HG02610 (cell line): ENCODE measurements around the gene TOMM22.
A peak's percentile ranks its signal among the peaks of the same experiment; 100 is the strongest.

Experiments used
- ATAC-seq: cut with Tn5 transposase; IDR thresholded peaks from one replicate; pipeline ENCODE4 v1.9.1; 2021; ENCODE audit warnings: mild to moderate bottlenecking, moderate library complexity; ENCODE audit not compliant: unreplicated experiment

The TOMM22 gene

GRCh38 chr22:38694940-38695339, 13.2 kb downstream of the TOMM22 start:
- ATAC-seq = no peak

- no peak for ATAC-seq
Observed at GRCh38 chr22:38696606-38697424, 15.1 kb downstream of the TOMM22 start.

DNA sequence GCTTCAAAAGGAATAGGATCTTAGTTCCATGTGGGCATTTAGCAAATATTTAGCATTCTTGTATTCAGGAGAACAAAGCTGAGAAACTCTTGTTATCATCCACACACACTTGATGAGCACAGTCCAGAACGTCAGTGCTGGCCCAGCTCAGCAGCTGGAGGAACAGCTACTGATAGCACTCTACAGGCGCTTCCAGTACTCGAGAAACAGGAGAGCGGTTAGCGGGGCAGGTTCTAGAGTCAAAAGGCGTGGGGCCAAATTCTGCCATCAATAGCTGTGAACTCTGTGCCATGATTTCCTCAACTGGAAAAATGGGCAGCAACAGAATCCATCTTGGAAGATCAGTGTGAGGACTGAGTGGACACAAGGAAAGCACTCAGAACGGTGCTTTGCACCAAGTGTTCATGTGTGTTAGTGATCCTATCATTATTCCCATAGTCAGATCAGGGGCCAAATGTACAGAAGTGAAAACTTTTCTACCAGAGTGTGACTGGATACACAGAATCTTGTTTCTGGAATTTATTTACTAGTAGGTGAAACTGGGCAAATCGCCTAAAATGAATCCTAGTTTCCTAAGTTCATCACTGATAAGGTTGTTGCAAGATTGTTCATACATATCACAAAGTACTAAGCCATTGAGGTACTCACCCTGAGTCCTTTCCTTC, 15.8 kb downstream of the TOMM22 start:
- no peak for ATAC-seq

DNA sequence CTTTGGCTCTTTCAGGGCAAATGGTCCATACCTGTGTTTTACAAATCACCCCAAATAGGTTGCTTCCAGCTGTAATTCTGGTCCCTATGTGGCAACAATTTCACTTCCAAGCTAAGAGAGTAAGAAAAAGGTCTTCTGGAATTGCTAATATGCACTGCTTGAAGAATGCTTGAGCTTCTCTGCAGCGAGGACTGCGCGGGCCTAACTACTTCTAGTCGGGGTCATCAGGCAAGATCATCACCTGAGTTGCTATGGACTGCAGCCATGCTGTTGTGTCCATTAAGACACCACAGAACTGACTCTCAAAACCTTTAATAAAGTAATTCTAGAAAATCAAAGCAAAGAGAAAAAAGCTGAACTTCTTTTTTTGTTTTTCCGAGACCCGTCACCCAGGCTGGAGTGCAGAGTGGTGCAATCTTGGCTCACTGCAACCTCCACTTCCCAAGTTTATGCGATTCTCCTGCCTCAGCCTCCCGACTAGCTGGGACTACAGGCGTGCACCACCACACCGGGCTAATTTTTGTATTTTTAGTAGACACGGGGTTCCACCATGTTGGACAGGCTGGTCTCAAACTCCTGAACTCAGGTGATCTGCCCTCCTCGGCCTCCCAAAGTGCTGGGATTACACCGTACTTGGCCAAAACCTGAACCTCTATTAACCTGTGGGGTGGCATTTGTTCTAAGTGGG, 16.8 kb downstream of the TOMM22 start:
- no peak for ATAC-seq

- ATAC-seq = no peak
Observed at GRCh38 chr22:38699143-38699542, 17.4 kb downstream of the TOMM22 start.

GRCh38 chr22:38699784-38700183, 18.0 kb downstream of the TOMM22 start:
- no peak for ATAC-seq

DNA sequence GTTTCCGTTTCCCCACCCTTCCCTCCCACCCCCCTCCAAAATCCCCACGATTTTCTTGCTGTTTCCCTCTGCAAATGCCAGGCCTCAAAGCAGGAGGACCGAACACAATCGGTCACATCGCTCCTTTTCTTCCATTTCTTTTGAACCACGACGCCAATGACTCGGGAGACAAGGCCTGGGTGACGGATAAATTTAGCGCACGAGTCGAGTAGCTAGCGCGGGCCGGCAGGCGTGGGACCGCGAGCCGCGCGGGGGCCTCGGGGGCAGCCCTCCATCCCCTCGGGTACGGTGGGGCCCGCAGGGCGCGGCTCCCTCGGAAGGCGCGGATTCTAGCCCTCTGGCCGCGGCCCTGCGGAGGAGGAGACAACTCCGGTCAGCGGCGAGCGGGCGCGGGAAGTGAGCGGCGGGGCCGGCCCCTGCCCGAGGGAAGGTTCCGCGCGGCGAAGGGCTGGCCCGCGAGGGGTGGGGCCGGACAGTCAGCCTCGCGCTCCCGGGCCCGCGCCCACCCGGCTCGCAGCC, 18.6 kb downstream of the TOMM22 start:
- no peak for ATAC-seq

GRCh38 chr22:38700789-38701628, 19.3 kb downstream of the TOMM22 start, which contains the start of gene JOSD1:
Gene JOSD1, minus strand, starts transcription at chr22:38700943. Its CDS starts 956 bp downstream, at chr22:38699987.
- no peak for ATAC-seq

DNA sequence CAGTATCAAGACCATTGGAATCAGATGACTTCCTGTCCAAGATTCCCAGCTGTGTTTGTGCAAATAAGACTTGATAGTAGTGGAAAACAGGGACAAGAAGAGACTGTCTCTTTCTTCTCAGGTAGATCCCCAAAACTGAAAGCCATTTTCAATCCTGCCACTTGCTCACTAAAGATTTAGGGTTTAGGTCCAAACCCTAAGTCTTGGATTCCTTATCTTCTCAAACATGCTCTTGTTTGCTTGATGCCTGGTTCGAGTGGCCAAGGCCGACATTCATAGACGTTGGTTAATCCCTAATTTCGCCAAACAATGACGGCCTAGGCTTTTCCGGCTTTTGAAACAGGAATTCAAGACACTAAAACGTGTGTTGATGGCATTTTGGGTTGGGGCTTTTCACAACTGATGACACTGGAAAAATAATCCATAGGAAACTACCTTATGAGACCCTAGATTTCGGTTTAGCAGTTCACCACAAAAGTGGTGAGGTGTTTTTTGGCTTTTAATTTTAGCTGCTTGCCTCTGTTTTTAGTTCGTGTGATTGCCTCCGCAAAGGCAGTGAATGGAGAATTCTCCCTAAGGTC, 23.0 kb downstream of the TOMM22 start:
- no peak for ATAC-seq

GRCh38 chr22:38705235-38706100, 23.7 kb downstream of the TOMM22 start, which contains the start of gene GTPBP1:
Gene GTPBP1, plus strand, starts transcription at chr22:38705944. Its CDS starts 12 bp downstream, at chr22:38705956.
- peak; percentile 78 for ATAC-seq

DNA sequence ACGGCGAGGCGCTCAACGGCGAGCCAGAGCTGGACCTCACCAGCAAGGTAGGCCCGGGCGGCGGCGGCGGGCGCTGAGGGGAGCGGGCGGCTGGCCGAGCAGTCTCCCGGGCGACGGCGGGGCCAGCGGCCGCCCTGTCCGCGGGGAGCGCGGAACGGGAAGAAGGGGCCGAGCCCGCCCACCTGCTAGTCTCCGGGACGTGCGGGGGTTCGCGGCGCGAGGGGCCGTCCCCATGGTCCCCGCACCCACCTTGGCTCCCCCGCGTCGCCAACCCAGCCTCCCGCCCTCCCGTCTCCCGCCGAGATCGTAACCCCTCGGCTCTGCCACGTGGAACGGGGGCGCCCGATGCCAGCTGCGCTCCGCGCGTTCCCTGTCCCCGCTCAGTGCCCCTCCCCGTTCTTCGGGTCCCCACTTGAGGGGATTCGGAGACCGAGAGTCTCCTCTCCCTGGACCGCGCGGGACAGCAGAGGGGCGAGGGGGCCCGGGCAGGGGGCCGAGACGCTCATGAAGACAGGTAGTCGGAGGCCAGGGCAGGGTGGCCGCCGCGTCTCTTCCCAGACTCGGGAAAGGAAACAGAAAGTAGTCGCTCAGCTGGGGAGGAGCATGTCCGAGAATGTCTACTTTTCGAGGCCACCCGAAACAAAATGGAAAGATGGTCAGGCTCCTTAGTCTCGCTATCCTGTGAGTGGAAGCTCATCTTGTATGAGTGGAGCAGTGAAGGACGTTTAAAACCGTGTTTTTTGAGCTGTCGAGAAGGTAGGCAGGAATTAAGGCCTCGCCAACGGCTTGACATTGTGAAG, 24.5 kb downstream of the TOMM22 start:
- peak; percentile 0 for ATAC-seq

- ATAC-seq = no peak
Observed at GRCh38 chr22:38706901-38707195, 25.1 kb downstream of the TOMM22 start.

GRCh38 chr22:38707346-38707745, 25.6 kb downstream of the TOMM22 start:
- ATAC-seq = no peak

DNA sequence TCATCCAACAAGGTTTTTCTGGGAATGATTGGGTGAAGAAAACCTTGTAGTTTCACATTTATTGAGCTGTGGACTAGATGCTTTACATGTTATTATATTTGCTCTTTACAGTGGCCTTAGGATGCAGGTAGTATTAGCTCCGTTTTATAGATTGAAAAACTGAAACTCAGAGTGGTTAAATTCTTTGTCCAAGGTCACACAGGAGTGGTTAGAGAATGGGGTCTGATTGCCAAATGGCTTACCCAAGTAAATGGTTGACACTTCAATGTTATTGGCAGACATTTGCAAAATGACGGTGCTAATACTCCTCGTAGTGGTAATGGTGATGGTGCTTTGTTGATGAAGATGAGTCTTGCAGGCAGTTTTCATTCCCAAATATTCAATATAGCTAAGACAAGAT, 26.2 kb downstream of the TOMM22 start:
- no peak for ATAC-seq

- ATAC-seq = no peak
Observed at GRCh38 chr22:38709306-38709705, 27.5 kb downstream of the TOMM22 start.

DNA sequence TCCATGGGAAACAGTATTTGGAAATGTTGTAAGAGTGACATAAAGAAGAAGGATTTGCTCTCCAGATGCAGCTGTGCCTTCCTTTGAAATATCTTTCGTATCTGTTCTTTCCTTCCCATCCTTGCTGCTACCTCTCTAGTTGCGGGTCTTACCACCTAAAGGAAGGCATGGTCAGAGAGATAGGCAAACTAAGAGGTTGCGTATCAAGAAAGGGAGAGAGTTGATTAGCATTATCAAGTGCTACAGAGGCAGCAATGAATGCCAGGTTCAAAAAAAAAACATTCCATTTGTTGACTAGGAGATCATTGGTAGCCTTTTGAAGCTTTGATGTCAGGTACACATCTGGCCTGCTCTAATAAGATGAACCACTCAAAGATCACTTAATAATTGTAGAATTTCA, 28.6 kb downstream of the TOMM22 start:
- no peak for ATAC-seq

DNA sequence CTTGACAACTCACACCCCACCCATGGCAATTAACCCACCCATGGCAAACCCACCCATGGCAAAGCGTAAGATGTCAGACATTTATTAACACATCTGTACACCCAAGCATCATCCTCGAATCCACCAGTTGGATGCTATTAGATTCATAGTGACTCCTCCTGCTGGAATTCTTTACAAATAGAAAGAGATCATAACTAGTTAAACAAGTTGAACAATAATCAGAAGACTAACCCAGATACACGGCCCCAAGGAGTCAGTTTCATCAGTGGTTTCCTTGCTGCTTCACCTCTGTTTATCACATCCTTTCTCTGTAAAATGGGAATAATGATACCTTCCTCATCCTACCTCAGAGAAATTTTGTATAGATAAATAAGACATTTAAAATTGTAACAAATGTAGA, 29.1 kb downstream of the TOMM22 start:
- ATAC-seq = no peak

GRCh38 chr22:38712486-38713207, 30.9 kb downstream of the TOMM22 start:
- ATAC-seq = no peak
